HepG2 (cell line): ENCODE data around the gene MED12L. TPM values are rescaled to one million over a fixed set of nuclear protein-coding genes. Genes with fewer than 3 reads are reported as not detected.

Experiments used
- BHLHE40 ChIP-seq: IDR thresholded peaks from 2 replicates; pipeline ENCODE4 v1.6.1; 2011; ENCODE audit warnings: low read length, improper control_type of control experiment
- CBX5 ChIP-seq: sonication (generic); formaldehyde crosslinking; IDR thresholded peaks from 2 replicates; pipeline ENCODE4 v1.4.0; 2020; ENCODE audit warnings: missing genetic modification reagents, borderline replicate concordance
- CEBPG ChIP-seq: IDR thresholded peaks from 2 replicates; pipeline ENCODE4 v1.6.1; 2016
- EHMT2 ChIP-seq: fragments of 200-600 bp; sonication (generic); IDR thresholded peaks from 2 replicates; pipeline ENCODE4 v1.7.0; 2017; ENCODE audit warnings: antibody characterized with exemption, low read depth, low read length, borderline replicate concordance
- ELF3 ChIP-seq: IDR thresholded peaks from 2 replicates; pipeline ENCODE4 v1.6.1; 2016; ENCODE audit warnings: missing genetic modification reagents, missing compliant biosample characterization
- FOSL2 ChIP-seq: sonication (generic); formaldehyde crosslinking; IDR thresholded peaks from 2 replicates; pipeline ENCODE4 v1.4.0; 2020; ENCODE audit warnings: missing genetic modification reagents
- GATAD2A ChIP-seq: IDR thresholded peaks from 2 replicates; pipeline ENCODE4 v1.6.1; 2016
- HOXA5 ChIP-seq: sonication (generic); formaldehyde crosslinking; IDR thresholded peaks from 2 replicates; pipeline ENCODE4 v1.4.0; 2020; ENCODE audit warnings: missing genetic modification reagents
- IRF2 ChIP-seq: IDR thresholded peaks from 2 replicates; pipeline ENCODE4 v1.6.1; 2018; ENCODE audit warnings: missing genetic modification reagents, missing compliant biosample characterization
- KAT8 ChIP-seq: IDR thresholded peaks from 2 replicates; pipeline ENCODE4 v1.6.1; 2016; ENCODE audit warnings: missing genetic modification reagents, missing compliant biosample characterization
- KDM2A ChIP-seq: sonication (generic); formaldehyde crosslinking; IDR thresholded peaks from 2 replicates; pipeline ENCODE4 v1.4.0; 2020; ENCODE audit warnings: low read depth, missing genetic modification reagents, borderline replicate concordance
- MIER3 ChIP-seq: IDR thresholded peaks from 2 replicates; pipeline ENCODE4 v1.6.1; 2016; ENCODE audit warnings: missing compliant biosample characterization, borderline replicate concordance
- NFE2L2 ChIP-seq: fragments of 150-350 bp; IDR thresholded peaks from 2 replicates; pipeline ENCODE4 v1.6.1; 2014; ENCODE audit warnings: low read length
- SMC3 ChIP-seq: IDR thresholded peaks from 2 replicates; pipeline ENCODE4 v1.6.1; 2011; ENCODE audit warnings: low read length, improper control_type of control experiment
- SOX5 ChIP-seq: IDR thresholded peaks from 2 replicates; pipeline ENCODE4 v1.6.1; 2016; ENCODE audit warnings: borderline replicate concordance
- SOX6 ChIP-seq, 2 experiments: fragments of 450-650 bp in 1 of 2; sonication (generic) in 1 of 2; formaldehyde crosslinking in 1 of 2; IDR thresholded peaks; 2 replicates each; pipeline versions ENCODE4 v1.4.0 to v1.6.1; 2017 to 2020; ENCODE audit warnings: antibody characterized with exemption in 1 of 2, mild to moderate bottlenecking in 1 of 2, missing genetic modification reagents in 1 of 2
- STAG1 ChIP-seq: sonication (generic); formaldehyde crosslinking; IDR thresholded peaks from 2 replicates; pipeline ENCODE4 v1.4.0; 2020; ENCODE audit warnings: missing genetic modification reagents
- ZNF232 ChIP-seq: sonication (generic); formaldehyde crosslinking; IDR thresholded peaks from 2 replicates; pipeline ENCODE4 v1.4.0; 2020; ENCODE audit warnings: missing genetic modification reagents, borderline replicate concordance
- ZNF501 ChIP-seq: sonication (generic); formaldehyde crosslinking; IDR thresholded peaks from 2 replicates; pipeline ENCODE4 v1.5.1; 2020; ENCODE audit warnings: mild to moderate bottlenecking, moderate library complexity, missing genetic modification reagents
- ZNF605 ChIP-seq: sonication (generic); formaldehyde crosslinking; IDR thresholded peaks from 2 replicates; pipeline ENCODE4 v1.8.0; 2022; ENCODE audit warnings: mild to moderate bottlenecking, missing genetic modification reagents
- polyA plus RNA-seq, 8 experiments: library from polyadenylated mRNA; depleted of rRNA in 3 of 8; stranded (reverse) in 7 of 8; unstranded in 1 of 8; fragments of >200 nt; fragmentation: Illumina TruSeq in 4 of 8; extraction: Trizol in 4 of 8; gene quantifications; 2 replicates each; pipeline versions ENCODE4 v1.2.1 to v1.2.3, GENCODE V29; 2011 to 2016; ENCODE audit warnings: low read depth in 4 of 8, missing spikeins in 1 of 8, mixed read lengths in 1 of 8; ENCODE audit not compliant: insufficient read depth in 1 of 8
- total RNA-seq, 5 experiments: library from RNA; depleted of rRNA; stranded (reverse); fragments of >200 nt; fragmentation: Illumina TruSeq; extraction: Trizol; gene quantifications; 2 replicates each; pipeline ENCODE4 v1.2.3, GENCODE V29; 2016; ENCODE audit warnings: low read depth in 1 of 5
- TF ChIP-seq, protein P1 (sequence below): IDR thresholded peaks from 2 replicates; pipeline ENCODE4 v1.6.1; 2016; ENCODE audit warnings: mild to moderate bottlenecking
- TF ChIP-seq, protein P2 (sequence below), 2 experiments: sonication (generic) in 1 of 2; formaldehyde crosslinking in 1 of 2; IDR thresholded peaks; 2 replicates each; pipeline versions ENCODE4 v1.4.0 to v1.6.1; 2018 to 2020; ENCODE audit warnings: missing genetic modification reagents in 2 of 2, borderline replicate concordance in 1 of 2, low read depth in 1 of 2, mild to moderate bottlenecking in 1 of 2, missing biosample characterization in 1 of 2
- TF ChIP-seq, protein P3 (sequence below): sonication (generic); formaldehyde crosslinking; IDR thresholded peaks from 2 replicates; pipeline ENCODE4 v1.4.0; 2020; ENCODE audit warnings: missing genetic modification reagents
- TF ChIP-seq, protein P4 (sequence below): sonication (generic); formaldehyde crosslinking; IDR thresholded peaks from 2 replicates; pipeline ENCODE4 v1.8.0; 2022; ENCODE audit warnings: mild to moderate bottlenecking, missing genetic modification reagents, moderate library complexity

MED12L gene
- total and polyA plus RNA-seq, 2 of the 13 experiments (the other 11 are each of a cell fraction or from before 2014, with no cell fraction given) = 0.07 to 0.64 TPM

DNA sequence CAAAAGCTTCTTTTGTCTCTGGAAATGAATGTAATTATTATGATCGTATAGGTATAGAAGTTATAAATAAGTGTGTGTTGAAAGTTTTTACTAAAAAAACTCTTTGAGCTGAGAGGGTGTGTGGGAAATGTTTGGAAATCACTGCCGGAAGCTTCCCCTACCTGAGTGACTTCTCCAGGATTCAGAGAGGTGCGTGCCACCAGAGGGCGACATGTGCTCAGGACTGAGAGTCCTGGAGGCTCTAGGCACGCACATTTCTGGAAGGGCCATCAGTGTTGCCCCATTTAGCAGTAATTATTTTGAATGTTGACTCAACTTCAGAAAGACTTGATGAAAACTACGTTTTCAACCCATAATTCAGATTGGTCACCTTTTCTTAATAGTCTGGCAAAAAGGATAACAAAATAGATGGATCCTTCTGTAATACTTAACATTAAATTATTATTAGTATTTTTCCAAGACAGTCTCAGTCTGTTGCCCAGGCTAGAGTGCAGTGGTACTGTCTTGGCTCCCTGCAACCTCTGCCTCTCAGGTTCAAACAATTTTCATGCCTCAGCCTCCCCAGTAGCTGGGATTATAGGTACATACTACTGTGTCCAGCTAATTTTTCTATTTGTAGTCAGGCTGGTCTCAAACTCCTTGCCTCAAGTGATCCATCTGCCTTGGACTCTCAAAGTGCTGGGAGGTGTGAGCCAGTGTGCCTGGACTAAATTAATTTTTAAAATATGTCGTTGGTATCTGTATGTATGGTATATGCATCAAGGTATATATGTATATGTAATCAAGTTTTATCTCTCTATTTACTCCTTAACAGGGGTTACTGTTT lies 83.0 kb downstream of the MED12L start (continued):
- TF ChIP-seq KDM2A (CRISPR knock-in tag) (peak; percentile 68; the same call in 1 of the 2 replicates), CEBPG (CRISPR knock-in tag) (peak; percentile 47), STAG1 (peak; percentile 99), FOSL2 (CRISPR knock-in tag) (peak; percentile 33), SOX5 (CRISPR knock-in tag) (0 out of 2 replicates have a peak, but pooled peaks have one; percentile 22), IRF2 (CRISPR knock-in tag) (peak; percentile 75; the same call in 1 of the 2 replicates), SOX6 (IDR thresholded peaks at IDR 0.05) (no peak), SOX6 (CRISPR knock-in tag; IDR thresholded peaks at IDR 0.05) (peak; percentile 47; the same call in 1 of the 2 replicates), NFE2L2 (0 out of 2 replicates have a peak, but pooled peaks have one; percentile 13), KAT8 (CRISPR knock-in tag) (peak; percentile 46; the same call in 1 of the 2 replicates), ZNF501 (CRISPR knock-in tag) (no peak), ZNF605 (peak; percentile 42; the same call in 1 of the 2 replicates), MIER3 (CRISPR knock-in tag) (0 out of 2 replicates have a peak, but pooled peaks have one; percentile 29), SMC3 (peak; percentile 100), HOXA5 (CRISPR knock-in tag) (peak; percentile 67; the same call in 1 of the 2 replicates), ZNF232 (CRISPR knock-in tag) (peak; percentile 41; the same call in 1 of the 2 replicates), CBX5 (CRISPR knock-in tag) (peak; percentile 64; the same call in 1 of the 2 replicates), ELF3 (0 out of 2 replicates have a peak, but pooled peaks have one; percentile 45), GATAD2A (CRISPR knock-in tag) (peak; percentile 28; the same call in 1 of the 2 replicates), EHMT2 (no peak), BHLHE40 (no peak)
- TF ChIP-seq, protein P1, sequence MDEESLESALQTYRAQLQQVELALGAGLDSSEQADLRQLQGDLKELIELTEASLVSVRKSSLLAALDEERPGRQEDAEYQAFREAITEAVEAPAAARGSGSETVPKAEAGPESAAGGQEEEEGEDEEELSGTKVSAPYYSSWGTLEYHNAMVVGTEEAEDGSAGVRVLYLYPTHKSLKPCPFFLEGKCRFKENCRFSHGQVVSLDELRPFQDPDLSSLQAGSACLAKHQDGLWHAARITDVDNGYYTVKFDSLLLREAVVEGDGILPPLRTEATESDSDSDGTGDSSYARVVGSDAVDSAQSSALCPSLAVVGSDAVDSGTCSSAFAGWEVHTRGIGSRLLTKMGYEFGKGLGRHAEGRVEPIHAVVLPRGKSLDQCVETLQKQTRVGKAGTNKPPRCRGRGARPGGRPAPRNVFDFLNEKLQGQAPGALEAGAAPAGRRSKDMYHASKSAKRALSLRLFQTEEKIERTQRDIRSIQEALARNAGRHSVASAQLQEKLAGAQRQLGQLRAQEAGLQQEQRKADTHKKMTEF (CRISPR knock-in tag) = 0 out of 2 replicates have a peak, but pooled peaks have one; percentile 25
- TF ChIP-seq, protein P2, sequence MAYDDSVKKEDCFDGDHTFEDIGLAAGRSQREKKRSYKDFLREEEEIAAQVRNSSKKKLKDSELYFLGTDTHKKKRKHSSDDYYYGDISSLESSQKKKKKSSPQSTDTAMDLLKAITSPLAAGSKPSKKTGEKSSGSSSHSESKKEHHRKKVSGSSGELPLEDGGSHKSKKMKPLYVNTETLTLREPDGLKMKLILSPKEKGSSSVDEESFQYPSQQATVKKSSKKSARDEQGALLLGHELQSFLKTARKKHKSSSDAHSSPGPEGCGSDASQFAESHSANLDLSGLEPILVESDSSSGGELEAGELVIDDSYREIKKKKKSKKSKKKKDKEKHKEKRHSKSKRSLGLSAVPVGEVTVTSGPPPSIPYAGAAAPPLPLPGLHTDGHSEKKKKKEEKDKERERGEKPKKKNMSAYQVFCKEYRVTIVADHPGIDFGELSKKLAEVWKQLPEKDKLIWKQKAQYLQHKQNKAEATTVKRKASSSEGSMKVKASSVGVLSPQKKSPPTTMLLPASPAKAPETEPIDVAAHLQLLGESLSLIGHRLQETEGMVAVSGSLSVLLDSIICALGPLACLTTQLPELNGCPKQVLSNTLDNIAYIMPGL (CRISPR knock-in tag; IDR thresholded peaks at IDR 0.05; ENCODE audit: borderline replicate concordance in 1 of 2, low read depth in 1 of 2) = 0 out of 4 replicates have a peak, but pooled peaks of 1 of the 2 experiments have one; percentile 30
- TF ChIP-seq, protein P3, sequence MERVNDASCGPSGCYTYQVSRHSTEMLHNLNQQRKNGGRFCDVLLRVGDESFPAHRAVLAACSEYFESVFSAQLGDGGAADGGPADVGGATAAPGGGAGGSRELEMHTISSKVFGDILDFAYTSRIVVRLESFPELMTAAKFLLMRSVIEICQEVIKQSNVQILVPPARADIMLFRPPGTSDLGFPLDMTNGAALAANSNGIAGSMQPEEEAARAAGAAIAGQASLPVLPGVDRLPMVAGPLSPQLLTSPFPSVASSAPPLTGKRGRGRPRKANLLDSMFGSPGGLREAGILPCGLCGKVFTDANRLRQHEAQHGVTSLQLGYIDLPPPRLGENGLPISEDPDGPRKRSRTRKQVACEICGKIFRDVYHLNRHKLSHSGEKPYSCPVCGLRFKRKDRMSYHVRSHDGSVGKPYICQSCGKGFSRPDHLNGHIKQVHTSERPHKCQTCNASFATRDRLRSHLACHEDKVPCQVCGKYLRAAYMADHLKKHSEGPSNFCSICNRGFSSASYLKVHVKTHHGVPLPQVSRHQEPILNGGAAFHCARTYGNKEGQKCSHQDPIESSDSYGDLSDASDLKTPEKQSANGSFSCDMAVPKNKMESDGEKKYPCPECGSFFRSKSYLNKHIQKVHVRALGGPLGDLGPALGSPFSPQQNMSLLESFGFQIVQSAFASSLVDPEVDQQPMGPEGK (CRISPR knock-in tag) = 0 out of 2 replicates have a peak, but pooled peaks have one; percentile 25
- TF ChIP-seq, protein P4, sequence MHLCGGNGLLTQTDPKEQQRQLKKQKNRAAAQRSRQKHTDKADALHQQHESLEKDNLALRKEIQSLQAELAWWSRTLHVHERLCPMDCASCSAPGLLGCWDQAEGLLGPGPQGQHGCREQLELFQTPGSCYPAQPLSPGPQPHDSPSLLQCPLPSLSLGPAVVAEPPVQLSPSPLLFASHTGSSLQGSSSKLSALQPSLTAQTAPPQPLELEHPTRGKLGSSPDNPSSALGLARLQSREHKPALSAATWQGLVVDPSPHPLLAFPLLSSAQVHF (CRISPR knock-in tag) = no peak
